RWPE2 (cell line): ENCODE data around the gene DNAH9.

Experiments used
- ATAC-seq: fragments of 200-7000 bp; cut with Tn5 transposase; 3 replicates; pipeline ENCODE4 v1.9.1; 2021; ENCODE audit warnings: low read depth
- DNase-seq: peaks from one replicate; pipeline ENCODE4 v3.0.0-alpha.2; 2020; ENCODE audit warnings: low spot score
- H3K27ac ChIP-seq: fragments of 450-650 bp; 2 replicates; pipeline ENCODE4 v1.5.1; 2017; ENCODE audit warnings: mild to moderate bottlenecking; ENCODE audit not compliant: poor library complexity, severe bottlenecking
- H3K27me3 ChIP-seq: fragments of 250-450 bp; sonication (Bioruptor Pico); 2 replicates; pipeline ENCODE4 v1.5.1; 2021; ENCODE audit warnings: mild to moderate bottlenecking, moderate library complexity; ENCODE audit not compliant: insufficient read depth, poor library complexity, severe bottlenecking
- H3K36me3 ChIP-seq: fragments of 250-450 bp; sonication (Bioruptor Pico); 2 replicates; pipeline ENCODE4 v1.5.1; 2020; ENCODE audit warnings: low read depth, mild to moderate bottlenecking, moderate library complexity
- H3K4me1 ChIP-seq: fragments of 250-450 bp; sonication (Bioruptor Pico); 2 replicates; pipeline ENCODE4 v1.5.1; 2021; ENCODE audit warnings: mild to moderate bottlenecking, moderate library complexity; ENCODE audit not compliant: insufficient read depth, poor library complexity, severe bottlenecking
- H3K4me3 ChIP-seq: fragments of 250-450 bp; sonication (Bioruptor Pico); 2 replicates; pipeline ENCODE4 v1.5.1; 2021; ENCODE audit warnings: mild to moderate bottlenecking, moderate library complexity; ENCODE audit not compliant: severe bottlenecking
- H3K9me3 ChIP-seq: fragments of 250-450 bp; sonication (Bioruptor Pico); 2 replicates; pipeline ENCODE4 v1.5.1; 2021; ENCODE audit warnings: mild to moderate bottlenecking, moderate library complexity; ENCODE audit not compliant: severe bottlenecking
- CTCF ChIP-seq: fragments of 450-650 bp; IDR thresholded peaks from one replicate; pipeline ENCODE4 v1.5.1; 2017; ENCODE audit warnings: mild to moderate bottlenecking, moderate library complexity; ENCODE audit not compliant: poor library complexity, severe bottlenecking

The DNAH9 gene

GRCh38 chr17:11644265-11645212 is 46.3 kb downstream of the DNAH9 start:
- peak; percentile 81 for TF ChIP-seq CTCF
- Histone ChIP-seq H3K4me1 (no peaks in the 10 kb centered on the region), H3K36me3 (no peaks in the 10 kb centered on the region), H3K9me3 (no peaks in the 10 kb centered on the region), H3K4me3 (no peak overlapping the region), H3K27ac (no peak overlapping the region), H3K27me3 (no peaks in the 10 kb centered on the region)
- no peak for DNase-seq
- peak; percentile 61 for ATAC-seq

- no peak for TF ChIP-seq CTCF
- ATAC-seq (no peak), DNase-seq (no peak)
- Histone ChIP-seq H3K27ac (no peak overlapping the region), H3K9me3 (no peaks in the 10 kb centered on the region), H3K27me3 (no peaks in the 10 kb centered on the region), H3K4me3 (no peak overlapping the region), H3K4me1 (no peaks in the 10 kb centered on the region), H3K36me3 (no peaks in the 10 kb centered on the region)
Observed at GRCh38 chr17:11645426-11645825, 47.2 kb downstream of the DNAH9 start.

GRCh38 chr17:11651089-11651488 is 52.8 kb downstream of the DNAH9 start:
- DNase-seq (no peak), ATAC-seq (no peak)
- no peaks in the 10 kb centered on the region for H3K4me1 ChIP-seq
- no peak overlapping the region for H3K4me3 ChIP-seq
- H3K27ac ChIP-seq = no peak overlapping the region
- H3K27me3 ChIP-seq = no peaks in the 10 kb centered on the region
- no peaks in the 10 kb centered on the region for H3K9me3 ChIP-seq
- H3K36me3 ChIP-seq = no peaks in the 10 kb centered on the region
- no peak for TF ChIP-seq CTCF

- Histone ChIP-seq H3K4me3 (no peak overlapping the region), H3K9me3 (no peaks in the 10 kb centered on the region), H3K36me3 (no peaks in the 10 kb centered on the region), H3K27me3 (no peaks in the 10 kb centered on the region), H3K27ac (no peak overlapping the region), H3K4me1 (no peaks in the 10 kb centered on the region)
- no peak for TF ChIP-seq CTCF
- DNase-seq (no peak), ATAC-seq (no peak)
Observed at GRCh38 chr17:11668618-11669017, 70.3 kb downstream of the DNAH9 start.

- ATAC-seq (no peak), DNase-seq (no peak)
- H3K4me1 ChIP-seq = no peaks in the 10 kb centered on the region
- H3K27ac ChIP-seq = no peak overlapping the region
- H3K4me3 ChIP-seq = no peak overlapping the region
- no peaks in the 10 kb centered on the region for H3K36me3 ChIP-seq
- no peaks in the 10 kb centered on the region for H3K27me3 ChIP-seq
- no peaks in the 10 kb centered on the region for H3K9me3 ChIP-seq
- no peak for TF ChIP-seq CTCF
Observed at GRCh38 chr17:11671126-11671525, 72.9 kb downstream of the DNAH9 start.
